NCI-H2029 (cell line): ENCODE results near the gene AIG1.

ENCODE experiments used
- DNase-seq: peaks from one replicate; lab custom pipeline; 2025; lab: John Stamatoyannopoulos, UW

The AIG1 gene

DNA sequence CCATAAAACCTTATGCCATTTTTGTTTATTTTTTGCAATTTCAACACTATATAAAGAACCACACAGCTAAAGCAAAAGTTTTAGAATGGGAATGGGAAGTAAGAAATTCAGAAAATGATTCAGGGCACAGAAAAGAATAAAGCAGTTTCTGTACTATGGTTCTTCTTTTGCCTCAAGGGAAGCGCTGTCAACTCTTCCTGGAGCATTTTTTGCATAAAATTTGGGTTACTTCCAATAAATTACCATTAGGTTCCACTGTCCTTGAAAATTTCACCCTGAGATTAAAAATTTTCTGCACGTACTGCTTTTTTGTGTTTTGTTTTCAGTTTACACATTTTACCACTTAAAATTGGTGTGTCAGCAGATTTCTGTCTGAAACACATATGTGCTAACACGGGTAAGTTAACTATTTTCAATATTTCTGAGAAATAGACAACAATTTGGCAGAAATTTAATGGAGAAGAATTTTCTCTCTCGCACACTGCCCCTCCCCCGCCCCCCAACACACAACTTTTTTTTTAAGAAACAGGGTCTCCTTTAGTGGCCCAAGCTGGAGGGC lies 310.2 kb downstream of the AIG1 start:
- no peak for DNase-seq

DNA sequence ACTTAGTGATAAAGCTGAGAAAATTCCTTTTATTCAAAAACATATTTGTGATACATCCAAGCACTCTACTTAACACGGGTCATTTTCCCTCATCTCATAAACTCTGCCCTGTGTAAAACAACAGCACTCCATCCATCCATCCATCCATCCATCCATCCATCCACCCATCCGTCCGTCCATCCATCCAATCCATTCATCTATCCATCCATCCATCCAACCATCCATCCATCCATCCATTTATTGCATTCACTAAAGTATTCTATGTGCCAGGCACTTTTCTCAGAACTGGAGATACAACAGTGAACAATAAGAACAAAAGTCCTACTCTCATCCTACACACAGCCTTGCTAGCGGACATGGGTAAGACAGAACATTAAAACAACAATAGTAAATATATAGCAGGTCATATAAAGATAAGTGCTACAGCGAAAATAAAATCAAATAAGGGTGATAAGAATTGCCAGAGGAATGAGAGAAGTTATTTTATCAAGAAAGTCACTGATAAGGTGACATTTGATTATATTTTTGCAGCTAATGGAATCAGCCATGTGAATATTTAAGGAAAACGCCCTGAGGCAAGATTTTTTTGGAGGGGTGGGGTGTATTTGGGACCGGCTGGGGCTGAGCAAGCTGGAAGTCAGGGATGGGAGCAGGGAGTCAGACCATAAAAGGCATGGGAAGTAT lies 311.7 kb downstream of the AIG1 start:
- DNase-seq = no peak

DNA sequence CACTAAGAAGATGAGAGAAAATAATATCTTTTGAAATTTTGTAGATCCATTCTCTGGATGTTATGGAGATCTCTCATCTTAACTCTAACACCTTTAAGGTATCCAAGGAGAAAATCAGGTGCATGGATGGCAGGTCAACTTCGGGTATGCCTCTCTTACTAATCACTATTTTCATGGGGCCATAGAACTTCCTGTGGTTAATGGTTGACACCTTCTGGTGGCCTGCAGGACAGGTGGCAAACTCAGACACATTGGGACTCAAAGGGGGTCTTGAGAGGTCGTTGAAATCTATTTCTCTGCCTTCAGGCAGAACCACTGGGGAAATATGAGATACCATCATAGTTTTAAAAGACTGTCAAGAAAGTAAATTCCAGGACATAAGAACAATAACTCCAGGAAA lies 313.3 kb downstream of the AIG1 start:
- no peak for DNase-seq

DNA sequence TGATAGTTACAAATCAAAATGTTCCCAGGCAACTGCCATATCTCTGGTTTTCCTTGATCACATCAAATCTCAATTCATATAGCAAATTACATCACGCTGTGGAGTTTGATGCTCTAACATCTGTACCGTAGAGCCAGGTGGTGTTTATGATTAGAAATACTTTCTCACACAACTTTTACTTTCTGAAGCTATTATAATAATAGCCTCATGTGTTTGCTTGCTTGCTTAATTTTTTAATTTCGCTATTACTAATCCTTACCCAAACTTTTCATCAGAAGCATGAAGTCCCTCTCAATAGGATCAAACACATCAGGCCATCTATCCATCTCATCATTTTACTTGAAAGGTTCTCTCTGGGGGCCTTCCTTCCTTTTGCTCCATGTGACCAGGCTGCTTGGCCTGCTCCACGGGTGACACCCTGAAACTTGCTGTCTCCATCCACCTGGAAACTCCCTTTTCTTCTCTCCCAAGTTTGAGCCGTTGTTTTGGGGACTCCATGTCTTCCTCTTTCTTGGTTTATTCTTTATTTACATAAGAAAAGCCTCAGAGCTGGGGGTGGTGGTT lies 314.4 kb downstream of the AIG1 start:
- DNase-seq = no peak

DNA sequence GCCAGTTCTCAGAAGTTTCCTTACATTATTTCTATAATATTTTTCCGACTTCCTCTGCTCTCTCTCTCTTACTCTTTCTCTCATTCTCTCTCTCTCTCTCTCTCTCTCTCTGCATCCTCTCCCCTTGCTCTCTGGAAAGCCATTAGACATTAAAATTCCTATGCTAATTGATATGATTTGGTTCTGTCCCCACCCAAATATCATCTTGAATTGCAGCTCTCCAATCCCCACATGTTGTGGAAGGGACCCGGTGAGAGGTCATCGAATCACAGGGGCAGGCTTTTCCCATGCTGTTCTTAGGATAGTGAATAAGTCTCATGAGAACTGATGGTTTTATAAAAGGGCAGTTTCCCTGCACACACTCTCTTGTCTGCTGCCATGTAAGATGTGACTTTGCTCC lies 315.7 kb downstream of the AIG1 start:
- DNase-seq = no peak

DNA sequence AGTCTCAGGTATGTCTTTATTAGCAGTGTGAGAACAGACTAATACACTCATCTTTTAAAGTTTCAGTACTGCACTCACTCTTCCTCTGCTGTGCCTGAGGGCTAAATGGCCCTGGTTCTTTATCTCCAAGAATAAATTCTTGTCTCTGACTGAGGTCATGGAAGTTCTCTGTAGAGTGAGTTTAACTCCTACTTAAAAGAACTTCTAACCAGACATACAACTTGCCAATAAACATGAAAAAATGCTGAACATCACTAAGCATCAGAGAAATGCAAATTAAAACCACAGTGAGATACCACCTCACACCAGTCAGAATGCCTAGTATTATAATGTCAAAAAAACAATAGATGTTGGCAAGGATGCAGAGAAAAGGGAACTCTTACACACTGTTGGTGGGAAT lies 316.2 kb downstream of the AIG1 start:
- DNase-seq = no peak

DNA sequence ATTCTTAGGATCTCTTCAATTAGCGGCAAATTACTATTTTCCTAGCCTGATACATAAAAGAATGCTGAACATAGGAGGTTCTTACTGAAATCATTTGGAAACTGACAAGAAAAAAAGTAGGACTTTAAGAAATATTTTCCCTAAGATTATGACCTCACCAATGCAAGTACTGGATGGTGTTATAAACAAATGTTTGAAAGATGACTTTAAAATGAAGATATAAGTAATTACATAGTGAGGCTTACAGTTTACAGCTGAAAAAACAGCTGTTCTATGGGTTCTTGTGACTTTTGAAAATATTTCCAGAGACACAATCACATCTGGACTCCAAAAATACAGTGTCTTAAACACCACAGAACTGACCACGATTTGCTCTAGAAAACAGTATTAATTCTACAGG lies 324.9 kb downstream of the AIG1 start:
- no peak for DNase-seq

DNA sequence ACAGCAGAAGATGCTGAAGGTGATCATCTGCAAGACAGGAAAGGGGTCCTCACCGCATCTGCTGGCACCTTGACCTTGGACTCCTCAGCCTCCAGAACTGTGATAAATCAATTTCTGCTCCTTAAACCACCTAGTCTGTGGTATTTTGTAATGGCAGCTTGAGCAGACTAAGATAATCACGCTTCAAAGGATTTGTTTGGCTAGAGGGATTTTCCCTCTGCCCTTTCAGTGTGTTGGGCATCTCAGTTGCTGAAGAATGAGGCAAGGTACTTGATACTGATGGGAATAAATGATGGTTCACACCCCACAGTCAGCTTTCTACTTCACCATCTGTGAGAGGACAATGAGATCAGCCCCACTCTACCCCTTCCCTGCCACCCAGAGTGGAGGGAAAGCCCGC lies 329.6 kb downstream of the AIG1 start:
- no peak for DNase-seq
